ENCODE results near the gene ZNF683. TPM values are rescaled to one million over a fixed set of nuclear protein-coding genes. Genes with fewer than 3 reads are reported as not detected.

The ZNF683 gene
- total and polyA plus RNA-seq, 10 of the 15 experiments (the other 5 are each of a cell fraction or from before 2014, with no cell fraction given) = not detected

DNA sequence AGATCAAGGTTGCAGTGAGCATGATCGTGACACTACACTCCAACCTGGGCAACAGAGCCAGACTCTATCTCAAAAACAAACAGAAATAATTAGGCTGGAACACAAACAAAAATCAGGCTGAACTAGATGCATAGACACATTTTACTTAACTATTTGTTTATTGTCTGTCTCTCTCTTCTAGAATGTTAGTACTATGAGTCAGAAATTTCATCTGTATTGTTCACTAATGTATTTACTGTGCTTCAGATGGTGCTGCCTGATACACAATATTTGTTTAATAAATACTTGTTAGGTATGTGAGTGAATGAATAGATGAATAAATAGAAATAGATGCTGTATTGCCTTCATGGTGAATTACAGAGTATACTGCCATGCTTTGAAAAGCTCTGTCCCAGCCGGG lies 32.1 kb upstream of the ZNF683 start (continued):
- TF ChIP-seq, protein P1, sequence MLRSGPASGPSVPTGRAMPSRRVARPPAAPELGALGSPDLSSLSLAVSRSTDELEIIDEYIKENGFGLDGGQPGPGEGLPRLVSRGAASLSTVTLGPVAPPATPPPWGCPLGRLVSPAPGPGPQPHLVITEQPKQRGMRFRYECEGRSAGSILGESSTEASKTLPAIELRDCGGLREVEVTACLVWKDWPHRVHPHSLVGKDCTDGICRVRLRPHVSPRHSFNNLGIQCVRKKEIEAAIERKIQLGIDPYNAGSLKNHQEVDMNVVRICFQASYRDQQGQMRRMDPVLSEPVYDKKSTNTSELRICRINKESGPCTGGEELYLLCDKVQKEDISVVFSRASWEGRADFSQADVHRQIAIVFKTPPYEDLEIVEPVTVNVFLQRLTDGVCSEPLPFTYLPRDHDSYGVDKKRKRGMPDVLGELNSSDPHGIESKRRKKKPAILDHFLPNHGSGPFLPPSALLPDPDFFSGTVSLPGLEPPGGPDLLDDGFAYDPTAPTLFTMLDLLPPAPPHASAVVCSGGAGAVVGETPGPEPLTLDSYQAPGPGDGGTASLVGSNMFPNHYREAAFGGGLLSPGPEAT (IDR thresholded peaks at IDR 0.05; ENCODE audit: low read depth) = no peak
- no peak for TF ChIP-seq RAD51 (IDR thresholded peaks at IDR 0.05)
- no peak for TF ChIP-seq TCF12 (IDR thresholded peaks at IDR 0.05; ENCODE audit: low read depth, low read length)
- TF ChIP-seq BRCA1 (IDR thresholded peaks at IDR 0.05; ENCODE audit: low read depth, low read length) = no peak
- TF ChIP-seq NR2C1 (IDR thresholded peaks at IDR 0.05) = no peak
- no peak for TF ChIP-seq JUNB (IDR thresholded peaks at IDR 0.05)
- TF ChIP-seq SUPT20H (IDR thresholded peaks at IDR 0.05; ENCODE audit: borderline replicate concordance, control insufficient read depth, low read depth, low read length) = no peak

DNA sequence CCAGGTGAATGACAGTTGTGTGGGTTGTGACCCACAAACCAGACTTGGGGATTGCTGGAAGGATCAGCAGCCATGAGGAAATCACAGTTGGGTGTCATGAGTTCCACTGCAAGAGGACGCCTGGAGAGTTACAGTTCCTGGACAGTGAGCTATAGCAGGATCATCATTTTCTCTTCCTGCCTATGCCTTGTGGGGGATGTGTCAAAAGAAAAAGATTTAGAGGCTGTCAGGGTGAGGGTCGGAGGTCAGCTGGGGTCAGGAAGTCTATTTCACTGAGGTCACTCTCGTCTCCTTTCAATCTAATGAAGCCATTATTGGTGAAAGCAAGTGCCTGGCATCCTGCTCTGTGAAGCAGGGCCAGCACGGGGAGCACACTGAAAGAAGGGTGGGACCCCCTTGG lies 31.1 kb upstream of the ZNF683 start:
- Histone ChIP-seq H3K27ac (ENCODE audit: control insufficient read depth, insufficient read depth) (no peak overlapping the region), H3K9ac (ENCODE audit: control insufficient read depth, insufficient read depth, low read length) (no peak overlapping the region), H3K36me3 (ENCODE audit: control insufficient read depth in 2 of 2, insufficient read depth in 2 of 2, low read length in 1 of 2) (no peaks in the 10 kb centered on the region), H3K27me3 (replicated peaks in 1 of 2; ENCODE audit: control insufficient read depth in 2 of 2, insufficient read depth in 2 of 2, low read length in 1 of 2) (no peaks in the 10 kb centered on the region), H3K79me2 (ENCODE audit: control insufficient read depth, insufficient read depth, low read length) (no peaks in the 10 kb centered on the region), H4K20me1 (ENCODE audit: control insufficient read depth, insufficient read depth) (no peaks in the 10 kb centered on the region), H2AFZ (ENCODE audit: control insufficient read depth, low read depth, low read length) (no peak overlapping the region), H3K4me1 (ENCODE audit: control insufficient read depth, insufficient read depth, low read length) (no peaks in the 10 kb centered on the region), H3K4me3 (no peak overlapping the region), H3K4me2 (ENCODE audit: control insufficient read depth, insufficient read depth) (no peak overlapping the region), H3K9me3 (replicated peaks; ENCODE audit: control insufficient read depth, insufficient read depth, low read length) (no peaks in the 10 kb centered on the region)
- ChIA-PET CTCF (interaction anchor here (1.2 kb wide), 1 partner anchor 14 kb away, joined by 7 read pairs; no protein-coding TSS in a partner anchor), POLR2A (no interaction called here), RAD21 (ENCODE audit: unreplicated experiment) (no interaction called here), SMC1A (ENCODE audit: uncharacterized antibody, unreplicated experiment) (no interaction called here)
- ATAC-seq = no peak
- FAIRE-seq = no peak
- in situ Hi-C loops (cut with MboI) (no loop called here), intact Hi-C loops (cut with micrococcal nuclease; ENCODE audit: unreplicated experiment) (no loop called here)
- no TSS peak for BruUV-seq (replicated peaks)
- 0% methylated on average over 4 of the region's 4 CpGs for WGBS (ENCODE audit: insufficient coverage, insufficient replicate concordance, low lambda C conversion rate, missing lambda C conversion rate)
- no peak for DNase-seq (ENCODE audit: low read depth, low spot score)
- TF ChIP-seq SMARCA5 (IDR thresholded peaks at IDR 0.05) (no peak), GATAD2B (conservative IDR thresholded peaks at IDR 0.05; ENCODE audit: low read depth) (no peak), TAF1 (IDR thresholded peaks at IDR 0.05; ENCODE audit: borderline replicate concordance, low read depth, low read length) (no peak), ZBED1 (IDR thresholded peaks at IDR 0.05; ENCODE audit: borderline replicate concordance) (no peak), ZZZ3 (IDR thresholded peaks at IDR 0.05; ENCODE audit: control insufficient read depth, insufficient read length, low read depth) (no peak), TARDBP (IDR thresholded peaks at IDR 0.05; ENCODE audit: borderline replicate concordance) (no peak)
- TF ChIP-seq, protein P2, sequence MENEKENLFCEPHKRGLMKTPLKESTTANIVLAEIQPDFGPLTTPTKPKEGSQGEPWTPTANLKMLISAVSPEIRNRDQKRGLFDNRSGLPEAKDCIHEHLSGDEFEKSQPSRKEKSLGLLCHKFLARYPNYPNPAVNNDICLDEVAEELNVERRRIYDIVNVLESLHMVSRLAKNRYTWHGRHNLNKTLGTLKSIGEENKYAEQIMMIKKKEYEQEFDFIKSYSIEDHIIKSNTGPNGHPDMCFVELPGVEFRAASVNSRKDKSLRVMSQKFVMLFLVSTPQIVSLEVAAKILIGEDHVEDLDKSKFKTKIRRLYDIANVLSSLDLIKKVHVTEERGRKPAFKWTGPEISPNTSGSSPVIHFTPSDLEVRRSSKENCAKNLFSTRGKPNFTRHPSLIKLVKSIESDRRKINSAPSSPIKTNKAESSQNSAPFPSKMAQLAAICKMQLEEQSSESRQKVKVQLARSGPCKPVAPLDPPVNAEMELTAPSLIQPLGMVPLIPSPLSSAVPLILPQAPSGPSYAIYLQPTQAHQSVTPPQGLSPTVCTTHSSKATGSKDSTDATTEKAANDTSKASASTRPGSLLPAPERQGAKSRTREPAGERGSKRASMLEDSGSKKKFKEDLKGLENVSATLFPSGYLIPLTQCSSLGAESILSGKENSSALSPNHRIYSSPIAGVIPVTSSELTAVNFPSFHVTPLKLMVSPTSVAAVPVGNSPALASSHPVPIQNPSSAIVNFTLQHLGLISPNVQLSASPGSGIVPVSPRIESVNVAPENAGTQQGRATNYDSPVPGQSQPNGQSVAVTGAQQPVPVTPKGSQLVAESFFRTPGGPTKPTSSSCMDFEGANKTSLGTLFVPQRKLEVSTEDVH (IDR thresholded peaks at IDR 0.05; ENCODE audit: low read depth, partially characterized antibody) = no peak
- TF ChIP-seq, protein P3, sequence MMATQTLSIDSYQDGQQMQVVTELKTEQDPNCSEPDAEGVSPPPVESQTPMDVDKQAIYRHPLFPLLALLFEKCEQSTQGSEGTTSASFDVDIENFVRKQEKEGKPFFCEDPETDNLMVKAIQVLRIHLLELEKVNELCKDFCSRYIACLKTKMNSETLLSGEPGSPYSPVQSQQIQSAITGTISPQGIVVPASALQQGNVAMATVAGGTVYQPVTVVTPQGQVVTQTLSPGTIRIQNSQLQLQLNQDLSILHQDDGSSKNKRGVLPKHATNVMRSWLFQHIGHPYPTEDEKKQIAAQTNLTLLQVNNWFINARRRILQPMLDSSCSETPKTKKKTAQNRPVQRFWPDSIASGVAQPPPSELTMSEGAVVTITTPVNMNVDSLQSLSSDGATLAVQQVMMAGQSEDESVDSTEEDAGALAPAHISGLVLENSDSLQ (IDR thresholded peaks at IDR 0.05) = no peak
- TF ChIP-seq, protein P4, sequence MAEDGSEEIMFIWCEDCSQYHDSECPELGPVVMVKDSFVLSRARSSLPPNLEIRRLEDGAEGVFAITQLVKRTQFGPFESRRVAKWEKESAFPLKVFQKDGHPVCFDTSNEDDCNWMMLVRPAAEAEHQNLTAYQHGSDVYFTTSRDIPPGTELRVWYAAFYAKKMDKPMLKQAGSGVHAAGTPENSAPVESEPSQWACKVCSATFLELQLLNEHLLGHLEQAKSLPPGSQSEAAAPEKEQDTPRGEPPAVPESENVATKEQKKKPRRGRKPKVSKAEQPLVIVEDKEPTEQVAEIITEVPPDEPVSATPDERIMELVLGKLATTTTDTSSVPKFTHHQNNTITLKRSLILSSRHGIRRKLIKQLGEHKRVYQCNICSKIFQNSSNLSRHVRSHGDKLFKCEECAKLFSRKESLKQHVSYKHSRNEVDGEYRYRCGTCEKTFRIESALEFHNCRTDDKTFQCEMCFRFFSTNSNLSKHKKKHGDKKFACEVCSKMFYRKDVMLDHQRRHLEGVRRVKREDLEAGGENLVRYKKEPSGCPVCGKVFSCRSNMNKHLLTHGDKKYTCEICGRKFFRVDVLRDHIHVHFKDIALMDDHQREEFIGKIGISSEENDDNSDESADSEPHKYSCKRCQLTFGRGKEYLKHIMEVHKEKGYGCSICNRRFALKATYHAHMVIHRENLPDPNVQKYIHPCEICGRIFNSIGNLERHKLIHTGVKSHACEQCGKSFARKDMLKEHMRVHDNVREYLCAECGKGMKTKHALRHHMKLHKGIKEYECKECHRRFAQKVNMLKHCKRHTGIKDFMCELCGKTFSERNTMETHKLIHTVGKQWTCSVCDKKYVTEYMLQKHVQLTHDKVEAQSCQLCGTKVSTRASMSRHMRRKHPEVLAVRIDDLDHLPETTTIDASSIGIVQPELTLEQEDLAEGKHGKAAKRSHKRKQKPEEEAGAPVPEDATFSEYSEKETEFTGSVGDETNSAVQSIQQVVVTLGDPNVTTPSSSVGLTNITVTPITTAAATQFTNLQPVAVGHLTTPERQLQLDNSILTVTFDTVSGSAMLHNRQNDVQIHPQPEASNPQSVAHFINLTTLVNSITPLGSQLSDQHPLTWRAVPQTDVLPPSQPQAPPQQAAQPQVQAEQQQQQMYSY (CRISPR knock-in tag; IDR thresholded peaks at IDR 0.05) = no peak
